Measurements from ENCODE around the gene RBMS3.
"Not testable (repeated sequence)": the region's sequence is repeated elsewhere in the genome, so short reads cannot be mapped to it uniquely, and the experiment has no call there.

Gene RBMS3

GRCh38 chr3:29280404-29281093 lies at the start of gene RBMS3:
Gene RBMS3 (plus strand): TSS chr3:29281071.
- DNase-seq (ENCODE audit: low spot score) = peak; percentile 77

DNA sequence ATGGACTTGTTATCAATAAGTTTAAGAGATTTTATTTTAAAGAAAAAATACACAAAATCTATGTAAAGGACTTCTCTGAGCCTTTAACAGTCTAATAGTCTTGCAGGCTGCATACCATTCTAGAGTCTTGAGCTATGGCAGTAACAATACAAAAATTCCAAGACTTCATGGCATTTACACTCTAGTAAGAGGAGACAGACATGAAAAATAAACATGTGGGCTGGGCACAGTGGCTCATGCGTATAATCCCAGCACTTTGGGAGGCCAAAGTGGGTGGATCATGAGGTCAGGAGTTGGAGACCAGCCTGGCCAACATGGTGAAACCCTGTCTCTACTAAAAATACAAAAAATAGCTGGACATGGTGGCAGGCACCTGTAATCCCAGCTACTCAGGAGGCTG lies 47.7 kb upstream of the RBMS3 start:
- DNase-seq (ENCODE audit: low spot score) = not testable (repeated sequence)

- peak; percentile 8 for DNase-seq (ENCODE audit: low spot score)
Measured at GRCh38 chr3:29236146-29236840, 44.6 kb upstream of the RBMS3 start.

DNA sequence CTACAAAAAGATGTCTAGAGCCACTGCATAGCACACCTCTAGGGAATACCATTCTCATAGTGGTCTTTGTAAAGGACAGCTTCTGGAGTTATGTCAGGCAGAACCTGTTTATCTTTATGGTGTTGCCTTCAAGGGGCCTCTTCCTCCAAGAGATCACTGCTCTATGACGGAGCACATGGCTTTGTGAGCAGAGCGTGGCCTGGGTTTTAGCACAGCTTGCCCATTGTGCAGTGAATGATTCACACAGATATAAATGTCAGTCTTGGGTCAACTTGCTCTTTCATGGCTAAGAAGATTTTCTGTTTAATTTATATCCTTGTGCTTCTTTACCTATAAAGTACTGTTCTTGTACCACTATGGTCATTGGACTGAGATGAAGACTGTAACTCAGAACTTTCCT lies 41.5 kb upstream of the RBMS3 start:
- DNase-seq (ENCODE audit: low spot score) = no peak

DNA sequence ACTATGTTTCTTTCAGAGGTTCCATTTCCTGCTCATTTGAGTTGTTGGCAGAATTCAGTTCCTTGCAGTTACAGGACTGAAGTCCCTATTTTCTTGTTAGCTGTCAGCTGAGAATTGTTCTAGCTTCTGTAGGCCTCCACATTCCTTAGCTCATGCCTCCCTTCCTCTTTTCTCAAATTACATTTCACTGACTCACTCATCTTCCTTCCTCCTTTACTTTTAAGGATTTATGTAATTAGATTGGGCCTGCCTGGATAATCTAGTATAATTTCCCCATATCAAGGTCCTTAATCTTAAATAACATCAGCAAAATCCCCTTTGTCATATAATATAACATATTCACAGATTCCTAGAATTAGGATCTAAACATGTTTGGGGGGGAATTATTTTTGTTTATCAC lies 40.6 kb upstream of the RBMS3 start:
- no peak for DNase-seq (ENCODE audit: low spot score)

GRCh38 chr3:29240887-29241286 lies 40.0 kb upstream of the RBMS3 start:
- no peak for DNase-seq (ENCODE audit: low spot score)

DNA sequence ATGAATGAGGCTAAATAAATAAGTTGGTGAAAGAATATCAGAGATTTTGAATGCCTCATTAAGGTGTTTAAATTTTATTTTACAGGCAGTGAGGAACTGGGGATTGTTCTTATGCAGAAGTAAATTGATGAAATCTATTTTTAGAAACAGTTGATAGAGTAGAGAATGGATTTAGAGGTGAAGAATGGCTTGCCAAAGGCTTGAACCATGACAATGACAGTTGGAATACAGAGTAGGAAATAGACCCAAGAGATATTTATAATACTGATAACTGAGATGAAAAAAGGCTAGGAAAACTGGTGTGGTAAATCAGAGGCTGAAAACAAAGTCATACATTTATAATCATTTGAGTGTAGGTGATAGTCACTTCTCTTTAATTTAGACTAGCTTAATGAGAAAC lies 39.0 kb upstream of the RBMS3 start:
- DNase-seq (ENCODE audit: low spot score) = no peak

- DNase-seq (ENCODE audit: low spot score) = no peak
Measured at GRCh38 chr3:29242296-29242695, 38.6 kb upstream of the RBMS3 start.

DNA sequence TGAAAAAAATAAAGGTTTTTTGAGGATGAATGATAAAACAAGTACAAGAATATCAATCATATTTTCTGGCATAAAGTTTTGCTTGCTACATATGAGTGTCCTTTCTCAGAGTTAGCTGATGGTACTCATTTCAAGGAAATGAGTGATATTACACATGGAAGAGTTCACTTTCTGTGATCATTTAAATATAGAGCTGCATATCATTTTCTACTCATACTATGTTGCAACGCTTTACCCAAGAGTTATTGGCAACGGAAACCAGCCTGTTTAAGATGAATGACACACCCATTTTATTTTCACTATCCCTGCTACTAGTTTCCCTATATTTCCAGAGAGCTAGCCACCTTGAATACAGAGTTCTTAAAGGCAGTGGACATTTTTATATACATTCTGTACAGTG lies 35.4 kb upstream of the RBMS3 start:
- no peak for DNase-seq (ENCODE audit: low spot score)

GRCh38 chr3:29247088-29247745 lies 33.7 kb upstream of the RBMS3 start:
- DNase-seq (ENCODE audit: low spot score) = no peak

DNA sequence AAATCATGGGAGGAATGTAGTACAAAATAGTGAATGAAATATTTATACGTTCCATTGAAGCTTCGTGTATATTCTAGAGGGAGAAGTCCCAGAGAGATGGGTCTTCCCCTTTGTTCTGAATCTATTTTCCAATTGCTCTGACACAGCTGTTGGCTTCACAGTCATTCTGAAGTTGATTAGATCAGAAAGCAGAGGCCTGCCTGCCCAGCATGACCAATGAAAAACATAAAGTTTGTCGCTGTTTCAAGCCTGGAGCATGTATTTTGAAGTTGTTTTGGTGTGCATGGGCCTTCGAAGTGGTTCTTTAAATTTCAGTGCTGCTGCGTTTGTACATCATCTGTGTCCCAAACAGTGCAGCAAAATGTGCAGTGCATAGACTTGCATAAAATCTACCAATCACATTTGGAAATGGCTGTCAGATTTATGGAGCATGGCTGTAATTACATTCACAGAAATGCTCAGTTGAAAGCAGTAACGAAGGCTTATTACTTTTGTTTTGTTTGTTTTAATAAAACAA lies 31.0 kb upstream of the RBMS3 start:
- no peak for DNase-seq (ENCODE audit: low spot score)

GRCh38 chr3:29255854-29256696 lies 24.8 kb upstream of the RBMS3 start:
- DNase-seq (ENCODE audit: low spot score) = no peak

GRCh38 chr3:29258161-29258560 lies 22.7 kb upstream of the RBMS3 start:
- no peak for DNase-seq (ENCODE audit: low spot score)

DNA sequence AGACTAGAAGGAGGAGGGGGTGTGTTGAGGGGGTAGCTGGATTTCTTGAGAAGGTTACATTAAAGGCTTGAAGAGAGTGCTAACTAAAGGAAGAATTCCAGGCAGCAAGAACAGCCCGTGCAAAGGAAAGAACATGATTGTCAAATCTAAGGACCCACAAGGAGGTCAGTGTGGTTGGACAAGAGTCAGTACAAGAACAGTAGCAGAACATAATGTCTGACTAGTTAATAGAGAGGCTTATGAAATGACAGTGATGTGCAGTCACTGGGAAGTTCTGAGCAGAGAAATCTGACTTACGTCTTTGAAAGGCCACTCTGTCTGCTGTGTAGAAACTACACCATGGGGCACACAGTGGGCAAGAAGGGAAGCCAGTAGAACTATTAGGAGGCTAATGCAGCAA lies 19.8 kb upstream of the RBMS3 start:
- no peak for DNase-seq (ENCODE audit: low spot score)

- DNase-seq (ENCODE audit: low spot score) = no peak
Measured at GRCh38 chr3:29263476-29263875, 17.4 kb upstream of the RBMS3 start.

- DNase-seq (ENCODE audit: low spot score) = no peak
Measured at GRCh38 chr3:29265509-29266072, 15.3 kb upstream of the RBMS3 start.

DNA sequence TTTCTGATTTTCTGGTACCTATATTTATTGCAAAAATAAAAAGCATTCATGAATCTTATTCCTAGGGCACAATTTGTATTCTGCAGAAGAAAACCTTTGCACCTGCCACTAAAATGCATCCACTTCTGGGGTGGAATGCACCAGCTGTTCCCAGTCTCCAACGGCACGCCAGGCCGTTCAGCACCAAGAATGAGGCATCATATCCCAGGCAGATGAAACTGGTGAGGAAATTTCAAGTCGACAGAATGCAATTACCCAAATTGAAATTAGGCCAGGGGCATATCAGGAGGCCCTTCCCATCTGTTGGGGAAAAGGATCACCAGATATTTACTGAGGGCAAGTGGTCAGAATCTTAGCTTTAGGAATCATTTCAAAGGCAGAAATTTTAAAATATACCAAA lies 13.6 kb upstream of the RBMS3 start:
- no peak for DNase-seq (ENCODE audit: low spot score)

- no peak for DNase-seq (ENCODE audit: low spot score)
Measured at GRCh38 chr3:29268651-29269050, 12.2 kb upstream of the RBMS3 start.

- no peak for DNase-seq (ENCODE audit: low spot score)
Measured at GRCh38 chr3:29270752-29271151, 10.1 kb upstream of the RBMS3 start.

- no peak for DNase-seq (ENCODE audit: low spot score)
Measured at GRCh38 chr3:29271475-29271874, 9.4 kb upstream of the RBMS3 start.

DNA sequence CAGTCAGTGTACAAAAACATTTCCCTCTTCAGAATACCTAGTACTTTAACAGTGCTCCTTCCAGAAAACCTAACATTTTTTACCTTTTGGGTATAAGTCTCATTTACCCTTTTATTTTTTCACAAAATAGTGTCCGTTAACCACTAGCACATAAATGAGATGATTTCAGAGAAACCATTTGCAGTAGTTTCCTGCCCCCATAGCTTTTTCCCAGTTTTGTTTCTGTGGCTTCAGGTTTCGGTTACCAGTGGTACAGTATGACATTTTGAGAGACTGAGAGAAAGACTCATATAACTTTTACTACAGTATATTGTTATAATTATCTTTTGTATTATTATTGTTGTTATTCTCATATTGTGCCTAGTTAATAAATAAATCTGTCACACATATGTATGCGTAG lies 6.2 kb upstream of the RBMS3 start:
- no peak for DNase-seq (ENCODE audit: low spot score)

DNA sequence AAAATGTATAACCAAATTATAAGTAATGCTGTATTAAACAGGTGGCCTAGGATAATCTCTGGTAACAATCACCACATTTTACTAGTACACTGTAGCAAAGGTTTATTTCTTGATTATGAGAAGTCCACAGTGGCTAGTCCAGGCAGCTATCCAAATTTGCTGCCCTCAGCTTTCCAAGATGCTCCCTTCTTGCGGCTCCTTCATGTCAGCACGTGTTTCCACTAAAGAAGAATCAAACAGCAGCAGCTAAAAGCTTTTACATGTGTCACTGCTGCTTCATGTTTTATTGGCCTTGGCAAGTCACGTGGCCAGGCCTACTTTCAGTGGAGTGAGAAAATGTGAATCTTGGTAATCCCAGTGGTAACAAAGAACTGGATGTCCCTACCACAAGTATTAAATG lies 5.6 kb upstream of the RBMS3 start:
- DNase-seq (ENCODE audit: low spot score) = no peak
